ENCODE measurements around the gene ADAP1. TPM values are rescaled to one million over a fixed set of nuclear protein-coding genes. Genes with fewer than 3 reads are reported as not detected.

The ADAP1 gene
- total and polyA plus RNA-seq, 2 of the 13 experiments (the other 11 are each of a cell fraction or from before 2014, with no cell fraction given): 10.5 to 24.6 TPM

- Histone ChIP-seq H3K9me3 (ENCODE audit: low read length) (no peaks in the 10 kb centered on the region), H3K4me2 (ENCODE audit: low read depth, low read length) (peak overlapping the region; percentile 98), H3K4me1 (ENCODE audit: insufficient read depth, low read length) (peaks cover 75% of the 10 kb centered on the region), H3K4me3 (replicated peaks in 1 of 3; ENCODE audit: insufficient read depth in 1 of 3, low read depth in 2 of 3, low read length in 3 of 3) (peak overlapping the region; percentile 59 to 86 (median 71)), H2AFZ (ENCODE audit: low read length) (no peak overlapping the region), H4K20me1 (ENCODE audit: insufficient read depth, low read length) (no peaks in the 10 kb centered on the region), H3K27ac (ENCODE audit: extremely low read length, insufficient read depth, low read length) (peak overlapping the region; percentile 80), H3K36me3 (replicated peaks in 1 of 2; ENCODE audit: control insufficient read depth in 1 of 2, insufficient read depth in 2 of 2, low read length in 2 of 2) (peaks cover 10 to 16% of the 10 kb centered on the region in 2 experiments; a peak in 3 of 5 replicates), H3K27me3 (ENCODE audit: control insufficient read depth in 1 of 2, insufficient read depth in 2 of 2, low read length in 2 of 2) (no peaks in the 10 kb centered on the region), H3K79me2 (ENCODE audit: insufficient read depth, low read length) (peaks cover 36% of the 10 kb centered on the region), H3K9ac (ENCODE audit: insufficient read depth, low read depth, low read length) (peak overlapping the region; percentile 91)
- FAIRE-seq (no peak), ATAC-seq (peak; percentile 5), DNase-seq (ENCODE audit: low spot score) (no peak)
- 17% methylated on average over 7 of the region's 20 CpGs for WGBS (ENCODE audit: low lambda C conversion rate)
- intact Hi-C loops (cut with micrococcal nuclease; ENCODE audit: unreplicated experiment) (no loop called here), in situ Hi-C loops (cut with HindIII; ENCODE audit: extremely low pct_ligation_motif_present, low pct_unique_long_range_greater_than_20kb) (no loop called here)
- no TSS peak for BruUV-seq (replicated peaks)
- CTCF ChIA-PET (ENCODE audit: low intra/inter-chr PET ratio, low total read pairs): interaction anchor here (1.1 kb wide), 1 partner anchor 19 kb away, joined by 3 read pairs; no protein-coding TSS in a partner anchor
- POLR2A ChIA-PET: interaction anchor here (0.7 to 6.1 kb wide), 8 partner anchors 8 to 173 kb away, joined by 3 to 97 read pairs (median 12); partner anchors contain the start of gene COX19
- TF ChIP-seq ZNF280D (CRISPR knock-in tag; IDR thresholded peaks at IDR 0.05) (no peak), CEBPB (IDR thresholded peaks at IDR 0.05; ENCODE audit: borderline replicate concordance, low read depth, low read length) (no peak), ZNF724P (CRISPR knock-in tag; IDR thresholded peaks at IDR 0.05; ENCODE audit: borderline replicate concordance) (no peak), ZNF367 (CRISPR knock-in tag; IDR thresholded peaks at IDR 0.05; ENCODE audit: borderline replicate concordance) (no peak), ADNP (CRISPR knock-in tag; IDR thresholded peaks at IDR 0.05) (peak; percentile 93), SALL2 (CRISPR knock-in tag; IDR thresholded peaks at IDR 0.05) (no peak; the same call in 1 of the 2 replicates), MED1 (CRISPR knock-in tag; IDR thresholded peaks at IDR 0.05) (no peak), ZNF329 (CRISPR knock-in tag; IDR thresholded peaks at IDR 0.05; ENCODE audit: low read depth) (no peak), ZNF180 (CRISPR knock-in tag; IDR thresholded peaks at IDR 0.05; ENCODE audit: borderline replicate concordance, low read depth) (no peak), SMC3 (IDR thresholded peaks at IDR 0.05; ENCODE audit: low read length) (no peak), RNF2 (conservative IDR thresholded peaks at IDR 0.05; ENCODE audit: low read depth) (no peak), NRL (CRISPR knock-in tag; IDR thresholded peaks at IDR 0.05; ENCODE audit: borderline replicate concordance) (no peak), TAF1 (CRISPR knock-in tag; IDR thresholded peaks at IDR 0.05) (no peak), TSC22D2 (CRISPR knock-in tag; IDR thresholded peaks at IDR 0.05; ENCODE audit: borderline replicate concordance) (no peak), HMGXB3 (CRISPR knock-in tag; IDR thresholded peaks at IDR 0.05; ENCODE audit: borderline replicate concordance) (no peak), REPIN1 (CRISPR knock-in tag; IDR thresholded peaks at IDR 0.05; ENCODE audit: borderline replicate concordance, low read depth) (no peak), ZNF7 (CRISPR knock-in tag; IDR thresholded peaks at IDR 0.05) (no peak), ZNF576 (CRISPR knock-in tag; IDR thresholded peaks at IDR 0.05) (no peak), ATF7-NPFF (CRISPR knock-in tag; IDR thresholded peaks at IDR 0.05; ENCODE audit: low read depth) (no peak)
Measured at GRCh38 chr7:983616-984071, 29.2 kb upstream of the ADAP1 start.
